HG02678 (cell line): Measurements from ENCODE around the gene GBX1.

Source experiments
- ATAC-seq: cut with Tn5 transposase; IDR thresholded peaks from one replicate; pipeline ENCODE4 v1.9.1; 2021; ENCODE audit warnings: mild to moderate bottlenecking, moderate library complexity; ENCODE audit not compliant: unreplicated experiment

The GBX1 gene

GRCh38 chr7:151129117-151129959, 38.2 kb downstream of the GBX1 start:
- ATAC-seq = no peak

GRCh38 chr7:151128716-151129115, 38.8 kb downstream of the GBX1 start:
- no peak for ATAC-seq

GRCh38 chr7:151128144-151128543, 39.4 kb downstream of the GBX1 start:
- no peak for ATAC-seq

GRCh38 chr7:151126491-151127137, 40.9 kb downstream of the GBX1 start:
- no peak for ATAC-seq

GRCh38 chr7:151125846-151126481, 41.5 kb downstream of the GBX1 start:
- ATAC-seq = no peak

- ATAC-seq = no peak
Measured at GRCh38 chr7:151125470-151125845, 42.0 kb downstream of the GBX1 start.

- no peak for ATAC-seq
Measured at GRCh38 chr7:151124899-151125399, 42.5 kb downstream of the GBX1 start.

- ATAC-seq = no peak
Measured at GRCh38 chr7:151124481-151124880, 43.0 kb downstream of the GBX1 start.

GRCh38 chr7:151123822-151124464, 43.6 kb downstream of the GBX1 start:
- peak; percentile 87 for ATAC-seq

GRCh38 chr7:151123158-151123821, 44.2 kb downstream of the GBX1 start:
- ATAC-seq = no peak

- ATAC-seq = no peak
Measured at GRCh38 chr7:151122796-151123157, 44.7 kb downstream of the GBX1 start.

- no peak for ATAC-seq
Measured at GRCh38 chr7:151122276-151122675, 45.2 kb downstream of the GBX1 start.

GRCh38 chr7:151121380-151122170, 45.9 kb downstream of the GBX1 start:
- ATAC-seq = no peak

- no peak for ATAC-seq
Measured at GRCh38 chr7:151120896-151121295, 46.6 kb downstream of the GBX1 start.

- ATAC-seq = no peak
Measured at GRCh38 chr7:151119902-151120301, 47.6 kb downstream of the GBX1 start.

GRCh38 chr7:151119055-151119415, 48.5 kb downstream of the GBX1 start:
- no peak for ATAC-seq

- no peak for ATAC-seq
Measured at GRCh38 chr7:151118108-151119054, 49.1 kb downstream of the GBX1 start.

GRCh38 chr7:151117565-151117964, 49.9 kb downstream of the GBX1 start:
- no peak for ATAC-seq
